ENCODE measurements around the gene RABAC1. TPM values are rescaled to one million over a fixed set of nuclear protein-coding genes. Genes with fewer than 3 reads are reported as not detected.
A peak's percentile ranks its signal among the peaks of the same experiment; 100 is the strongest.

RABAC1 gene
- total RNA-seq, 2 donors from 2014 or later = 172 to 197 TPM

GRCh38 chr19:41999071-41999877 lies 40.2 kb upstream of the RABAC1 start:
- intact Hi-C loops (cut with DNase I) = no loop called here
- no peak overlapping the region for H3K27ac ChIP-seq
- H3K9ac ChIP-seq (ENCODE audit: low read depth in 2 of 2, low read length in 2 of 2) = no peak overlapping the region
- H3K9me3 ChIP-seq = no peaks in the 10 kb centered on the region
- no peaks in the 10 kb centered on the region for H3K36me3 ChIP-seq
- no peak for TF ChIP-seq CTCF (IDR thresholded peaks at IDR 0.05)
- no peaks in the 10 kb centered on the region for H3K4me1 ChIP-seq
- no peak for DNase-seq
- H3K27me3 ChIP-seq = peaks cover 35% of the 10 kb centered on the region
- H3K4me3 ChIP-seq = no peak overlapping the region

DNA sequence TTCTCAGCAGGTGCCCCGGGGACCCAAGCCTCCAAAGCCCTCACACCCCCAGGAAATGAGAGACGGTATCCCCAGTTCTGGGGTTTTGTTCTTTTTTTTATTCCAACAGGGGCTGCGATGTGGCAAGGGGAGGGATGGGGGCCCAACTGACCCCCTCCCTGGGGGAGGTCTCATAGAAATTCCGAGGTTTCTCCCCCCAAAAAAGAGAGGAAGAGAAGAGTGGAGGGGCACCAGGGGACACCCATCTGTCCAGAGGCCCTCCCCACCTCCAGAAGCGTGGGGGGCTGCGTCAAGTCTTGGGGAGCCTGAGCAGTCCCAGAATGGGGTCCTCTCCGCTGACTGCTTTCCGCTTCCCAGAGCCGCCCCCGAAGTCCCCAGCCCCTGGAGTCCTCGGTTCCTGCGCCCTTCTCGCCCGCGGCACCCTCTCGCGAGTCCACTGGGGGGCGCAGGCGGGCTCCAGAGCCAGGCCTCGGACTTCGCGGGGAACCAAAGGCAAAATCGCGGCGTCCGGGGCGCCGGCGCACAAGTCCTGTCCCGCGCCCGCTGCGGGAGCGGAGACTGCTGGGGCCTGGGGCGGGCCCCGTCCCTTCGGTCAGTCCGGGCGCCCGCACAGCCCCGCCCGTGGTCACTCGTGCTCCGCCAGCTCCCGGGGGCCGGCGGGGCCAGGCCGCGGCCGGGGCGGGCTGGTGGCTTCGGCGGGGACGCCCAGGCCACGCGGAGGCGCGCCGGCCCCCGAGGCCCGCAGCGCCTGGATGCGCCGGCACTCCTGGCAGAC lies 39.3 kb upstream of the RABAC1 start:
- no peaks in the 10 kb centered on the region for H3K9me3 ChIP-seq
- H3K36me3 ChIP-seq = no peaks in the 10 kb centered on the region
- H3K27ac ChIP-seq = no peak overlapping the region
- no peaks in the 10 kb centered on the region for H3K4me1 ChIP-seq
- no peak overlapping the region for H3K9ac ChIP-seq (ENCODE audit: low read depth in 2 of 2, low read length in 2 of 2)
- intact Hi-C loops (cut with DNase I) = no loop called here
- peaks cover 43% of the 10 kb centered on the region for H3K27me3 ChIP-seq
- H3K4me3 ChIP-seq = no peak overlapping the region
- TF ChIP-seq CTCF (IDR thresholded peaks at IDR 0.05) = peak; percentile 41
- DNase-seq = no peak

DNA sequence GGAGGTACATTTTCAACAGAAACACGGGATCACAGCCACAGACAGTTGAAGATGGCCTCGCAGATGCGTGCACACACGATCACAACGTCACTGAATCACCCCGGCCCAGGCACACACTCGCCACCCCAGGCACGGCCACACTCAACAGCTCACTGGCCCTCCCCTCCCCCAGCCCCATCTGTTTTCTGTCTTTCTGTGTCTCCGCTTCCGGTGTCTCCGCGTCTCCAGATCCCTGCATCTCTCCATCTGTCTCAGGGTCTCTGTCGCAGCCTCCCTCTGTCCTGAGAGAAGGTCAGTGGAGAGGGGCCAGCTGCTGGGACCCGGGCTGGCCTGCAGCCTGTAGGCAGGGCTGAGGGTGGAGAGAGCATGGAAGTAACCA lies 38.7 kb upstream of the RABAC1 start:
- Histone ChIP-seq H3K9ac (ENCODE audit: low read depth in 2 of 2, low read length in 2 of 2) (no peak overlapping the region), H3K36me3 (no peaks in the 10 kb centered on the region), H3K27me3 (peaks cover 43% of the 10 kb centered on the region), H3K4me1 (no peaks in the 10 kb centered on the region), H3K4me3 (no peak overlapping the region), H3K9me3 (no peaks in the 10 kb centered on the region), H3K27ac (no peak overlapping the region)
- intact Hi-C loops (cut with DNase I) = no loop called here
- DNase-seq = no peak
- no peak for TF ChIP-seq CTCF (IDR thresholded peaks at IDR 0.05)

- peaks cover 43% of the 10 kb centered on the region for H3K27me3 ChIP-seq
- intact Hi-C loops (cut with DNase I) = no loop called here
- no peak overlapping the region for H3K9ac ChIP-seq (ENCODE audit: low read depth in 2 of 2, low read length in 2 of 2)
- no peaks in the 10 kb centered on the region for H3K36me3 ChIP-seq
- peak; percentile 28 for DNase-seq
- no peak overlapping the region for H3K4me3 ChIP-seq
- H3K27ac ChIP-seq = no peak overlapping the region
- no peaks in the 10 kb centered on the region for H3K4me1 ChIP-seq
- TF ChIP-seq CTCF (IDR thresholded peaks at IDR 0.05) = no peak
- H3K9me3 ChIP-seq = no peaks in the 10 kb centered on the region
These were observed 38.2 kb upstream of the RABAC1 start for GRCh38 chr19:41997121-41997850.

GRCh38 chr19:41995959-41996797 lies 37.1 kb upstream of the RABAC1 start:
- H3K27me3 ChIP-seq = peaks cover 43% of the 10 kb centered on the region

More at GRCh38 chr19:41995959-41996797, 37.1 kb upstream of the RABAC1 start:
- no peaks in the 10 kb centered on the region for H3K4me1 ChIP-seq
- no peaks in the 10 kb centered on the region for H3K36me3 ChIP-seq
- no peak overlapping the region for H3K27ac ChIP-seq
- DNase-seq = no peak
- no peaks in the 10 kb centered on the region for H3K9me3 ChIP-seq
- H3K4me3 ChIP-seq = no peak overlapping the region
- no peak overlapping the region for H3K9ac ChIP-seq (ENCODE audit: low read depth in 2 of 2, low read length in 2 of 2)
- TF ChIP-seq CTCF (IDR thresholded peaks at IDR 0.05) = no peak
- intact Hi-C loops (cut with DNase I) = no loop called here

All from colonic mucosa (tissue), 4 donors.